HFFc6 (cell line): ENCODE results near the gene PTPRA. TPM values are rescaled to one million over a fixed set of nuclear protein-coding genes. Genes with fewer than 3 reads are reported as not detected.

Source experiments
- DNase-seq: peaks from one replicate; pipeline ENCODE4 v3.0.0-alpha.2; 2018
- H3K27ac Mint-ChIP-seq: 2 replicates; pipeline ENCODE4 v1.8.0; 2020; ENCODE audit warnings: mild to moderate bottlenecking, mixed read lengths
- H3K27me3 Mint-ChIP-seq: 2 replicates; pipeline ENCODE4 v1.8.0; 2021; ENCODE audit warnings: mild to moderate bottlenecking, moderate library complexity, mixed read lengths; ENCODE audit not compliant: insufficient read depth
- H3K36me3 Mint-ChIP-seq: 2 replicates; pipeline ENCODE4 v1.8.0; 2021; ENCODE audit warnings: low read depth, mixed read lengths
- H3K4me1 Mint-ChIP-seq: 2 replicates; pipeline ENCODE4 v1.8.0; 2020; ENCODE audit warnings: low read depth, mixed read lengths
- H3K4me3 Mint-ChIP-seq: 2 replicates; pipeline ENCODE4 v1.8.0; 2020; ENCODE audit warnings: mild to moderate bottlenecking, moderate library complexity, mixed read lengths
- H3K9me3 Mint-ChIP-seq: 2 replicates; pipeline ENCODE4 v1.8.0; 2020; ENCODE audit warnings: mild to moderate bottlenecking, mixed read lengths
- total RNA-seq, 6 experiments: library from RNA; stranded (reverse); fragmentation: NEBNext Ultra II Directional; extraction: Animal tissue kit (Norgen Biotek cat#: 25700); gene quantifications; 2 replicates in 1 of 6; 3 replicates in 5 of 6; pipeline ENCODE4 v1.2.3, GENCODE V29; 2021
- TF ChIP-seq, protein P1 (sequence below): fragments of 200-600 bp; sonication (generic); IDR thresholded peaks from 2 replicates; pipeline ENCODE4 v1.5.0; 2021; ENCODE audit warnings: antibody characterized with exemption, mild to moderate bottlenecking

PTPRA gene
- total RNA-seq, 6 experiments from 2014 or later: 44.3 to 54.4 (median 48.7) TPM

DNA sequence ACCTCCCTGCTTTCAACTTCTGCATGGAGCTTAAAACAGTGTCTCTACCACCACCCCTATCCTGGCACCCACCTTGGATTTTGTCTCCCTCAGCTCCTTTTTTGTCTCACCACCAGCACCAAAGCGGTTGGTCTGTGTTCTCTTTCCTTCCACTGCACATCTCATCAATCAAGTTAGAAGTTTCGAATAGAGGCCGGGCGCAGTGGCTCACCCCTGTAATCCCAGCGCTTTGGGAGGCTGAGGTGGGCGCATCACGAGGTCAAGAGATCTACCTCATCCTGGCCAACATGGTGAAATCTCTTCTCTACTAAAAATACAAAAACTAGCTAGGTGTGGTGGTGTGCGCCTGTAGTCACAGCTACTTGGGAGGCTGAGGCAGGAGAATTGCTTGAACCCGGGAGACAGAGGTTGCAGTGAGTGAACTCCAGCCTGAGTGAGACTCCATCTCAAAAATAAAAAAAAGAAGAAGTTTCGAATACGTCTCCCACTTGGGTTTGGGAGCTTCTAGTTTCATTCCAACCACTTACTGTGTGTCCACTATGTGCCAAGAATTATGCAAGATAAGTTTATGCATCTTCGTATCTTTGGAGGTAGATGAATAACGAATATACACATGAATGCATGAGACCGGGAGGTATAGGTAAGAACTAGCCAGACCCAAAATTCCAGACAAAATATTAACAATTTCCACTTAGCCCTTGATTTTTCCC, 38.7 kb upstream of the PTPRA start:
- peaks cover 20% of the 10 kb centered on the region for H3K36me3 Mint-ChIP-seq
- TF ChIP-seq, protein P1, sequence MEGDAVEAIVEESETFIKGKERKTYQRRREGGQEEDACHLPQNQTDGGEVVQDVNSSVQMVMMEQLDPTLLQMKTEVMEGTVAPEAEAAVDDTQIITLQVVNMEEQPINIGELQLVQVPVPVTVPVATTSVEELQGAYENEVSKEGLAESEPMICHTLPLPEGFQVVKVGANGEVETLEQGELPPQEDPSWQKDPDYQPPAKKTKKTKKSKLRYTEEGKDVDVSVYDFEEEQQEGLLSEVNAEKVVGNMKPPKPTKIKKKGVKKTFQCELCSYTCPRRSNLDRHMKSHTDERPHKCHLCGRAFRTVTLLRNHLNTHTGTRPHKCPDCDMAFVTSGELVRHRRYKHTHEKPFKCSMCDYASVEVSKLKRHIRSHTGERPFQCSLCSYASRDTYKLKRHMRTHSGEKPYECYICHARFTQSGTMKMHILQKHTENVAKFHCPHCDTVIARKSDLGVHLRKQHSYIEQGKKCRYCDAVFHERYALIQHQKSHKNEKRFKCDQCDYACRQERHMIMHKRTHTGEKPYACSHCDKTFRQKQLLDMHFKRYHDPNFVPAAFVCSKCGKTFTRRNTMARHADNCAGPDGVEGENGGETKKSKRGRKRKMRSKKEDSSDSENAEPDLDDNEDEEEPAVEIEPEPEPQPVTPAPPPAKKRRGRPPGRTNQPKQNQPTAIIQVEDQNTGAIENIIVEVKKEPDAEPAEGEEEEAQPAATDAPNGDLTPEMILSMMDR: no peak
- peaks cover 30% of the 10 kb centered on the region for H3K4me1 Mint-ChIP-seq
- no peak overlapping the region for H3K4me3 Mint-ChIP-seq
- H3K27ac Mint-ChIP-seq: no peak overlapping the region
- H3K9me3 Mint-ChIP-seq: no peaks in the 10 kb centered on the region
- H3K27me3 Mint-ChIP-seq: peaks cover 2% of the 10 kb centered on the region; the same call in 1 of the 2 replicates
- DNase-seq: no peak

DNA sequence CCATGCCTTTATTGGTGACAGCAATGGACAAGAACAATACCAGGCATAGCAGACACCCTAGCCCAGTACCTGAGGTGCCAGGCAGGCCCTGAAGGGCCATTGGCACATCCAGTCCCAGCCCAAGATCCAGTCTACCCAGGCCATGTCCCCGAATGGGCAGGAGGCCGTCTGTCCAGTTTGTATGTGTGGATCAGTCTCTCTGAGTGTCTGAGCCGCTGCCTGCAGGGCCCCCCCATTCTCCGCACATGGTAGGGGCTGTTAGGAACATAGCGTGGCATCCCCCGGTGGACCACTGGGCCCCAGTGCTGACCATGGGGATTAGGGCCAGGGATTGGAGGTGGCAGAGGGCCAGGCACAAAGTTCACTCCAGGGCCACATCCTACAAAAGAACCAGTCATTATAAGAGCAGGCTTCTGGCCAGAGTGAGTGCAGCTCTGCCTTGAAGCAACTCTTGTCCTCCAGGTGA, 37.9 kb upstream of the PTPRA start:
- Mint-ChIP-seq H3K9me3 (no peaks in the 10 kb centered on the region), H3K27ac (no peak overlapping the region), H3K4me3 (no peak overlapping the region), H3K36me3 (peaks cover 20% of the 10 kb centered on the region), H3K27me3 (no peaks in the 10 kb centered on the region), H3K4me1 (peaks cover 32% of the 10 kb centered on the region)
- TF ChIP-seq, protein P1: no peak
- no peak for DNase-seq

DNA sequence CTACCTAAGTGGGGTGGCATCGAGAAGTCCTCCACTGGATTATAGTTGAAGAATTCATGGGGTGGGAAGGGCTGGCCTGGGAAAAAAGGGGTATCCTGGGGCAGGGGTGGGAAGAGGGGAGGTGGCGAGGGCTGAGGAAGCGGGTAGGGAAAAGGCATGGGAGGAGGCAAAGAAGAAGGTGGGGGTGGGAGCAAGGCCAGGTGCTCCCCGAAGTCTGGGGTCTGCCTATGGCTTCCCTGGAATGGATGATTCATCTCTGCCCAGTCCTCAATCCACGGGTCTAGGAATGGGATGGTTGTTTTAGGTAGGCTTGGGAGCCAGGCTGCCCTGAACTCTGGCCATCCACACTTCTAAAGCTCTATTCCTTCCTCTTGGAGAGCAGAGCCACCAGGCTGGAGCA, 37.2 kb upstream of the PTPRA start:
- H3K9me3 Mint-ChIP-seq: no peaks in the 10 kb centered on the region
- DNase-seq: no peak
- H3K4me1 Mint-ChIP-seq: peaks cover 32% of the 10 kb centered on the region
- TF ChIP-seq, protein P1: no peak
- peaks cover 20% of the 10 kb centered on the region for H3K36me3 Mint-ChIP-seq
- no peak overlapping the region for H3K4me3 Mint-ChIP-seq
- H3K27ac Mint-ChIP-seq: no peak overlapping the region
- H3K27me3 Mint-ChIP-seq: no peaks in the 10 kb centered on the region

DNA sequence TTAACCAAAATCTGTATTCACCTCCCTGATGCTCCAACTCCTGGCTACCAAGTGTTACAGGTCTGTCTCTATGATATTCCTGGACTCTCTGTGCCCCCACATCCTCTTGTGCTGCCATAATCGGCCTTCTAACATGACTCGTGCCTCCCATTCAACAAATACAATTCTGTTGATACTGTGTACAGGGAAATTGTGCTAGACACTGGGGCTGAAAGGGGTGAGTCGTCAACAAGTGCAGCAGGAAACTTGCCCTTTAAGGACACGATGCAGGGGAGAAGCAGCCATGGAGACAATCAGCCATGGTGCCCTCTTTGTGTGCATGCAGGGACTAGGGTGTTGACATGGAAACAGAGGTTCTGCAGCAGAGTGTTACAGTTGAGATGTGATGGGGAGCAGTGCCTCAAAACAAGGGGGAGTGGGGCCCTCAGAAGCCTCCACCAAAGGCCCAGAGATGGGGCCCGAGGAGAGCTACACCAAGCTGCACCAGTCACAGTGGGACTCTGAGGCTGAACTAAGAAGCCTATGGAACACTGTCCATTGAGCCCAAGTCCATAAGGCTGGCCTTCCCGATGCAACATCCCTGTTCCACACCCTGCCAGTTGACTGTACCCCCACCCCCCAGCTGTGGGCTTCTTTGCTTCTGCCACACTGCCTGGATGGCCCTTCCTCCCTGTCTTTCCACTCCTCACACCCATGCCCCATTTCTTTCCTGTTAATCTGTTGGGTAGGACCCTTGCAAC, 35.9 kb upstream of the PTPRA start:
- Mint-ChIP-seq H3K36me3 (peaks cover 20% of the 10 kb centered on the region), H3K4me3 (no peak overlapping the region), H3K9me3 (no peaks in the 10 kb centered on the region), H3K4me1 (peaks cover 26% of the 10 kb centered on the region), H3K27me3 (no peaks in the 10 kb centered on the region), H3K27ac (no peak overlapping the region)
- TF ChIP-seq, protein P1: no peak
- DNase-seq: no peak

DNA sequence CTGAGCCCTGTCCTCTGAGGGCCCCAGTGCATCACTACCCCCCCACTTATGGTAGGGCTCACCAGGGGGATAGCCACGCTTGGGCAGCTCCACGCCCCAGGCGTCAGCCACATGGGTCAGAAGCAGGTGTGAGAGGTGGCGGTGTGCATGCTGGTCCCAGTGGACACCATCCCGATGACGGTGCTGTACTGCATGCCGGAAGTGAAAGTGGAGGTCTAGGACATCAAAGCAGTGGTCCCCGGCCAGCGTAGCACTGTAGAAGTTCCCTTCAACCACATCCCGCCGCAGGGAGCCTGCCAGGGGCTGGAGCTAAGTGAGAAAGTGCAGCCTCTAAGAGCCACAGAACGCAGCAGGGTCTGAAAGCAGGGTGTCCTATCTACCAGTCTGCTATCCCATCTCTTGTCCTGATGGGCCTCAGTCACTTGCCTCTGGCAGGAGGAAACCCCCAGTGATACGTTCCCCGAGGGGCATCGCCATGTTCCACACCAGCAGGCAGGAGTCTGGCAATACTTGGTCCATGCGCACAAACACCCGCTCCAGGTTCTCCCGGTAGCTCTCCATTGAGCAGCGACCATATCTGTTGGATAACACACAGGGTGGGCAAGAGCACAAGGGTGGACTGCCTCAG, 35.0 kb upstream of the PTPRA start:
- TF ChIP-seq, protein P1: no peak
- Mint-ChIP-seq H3K36me3 (peaks cover 22% of the 10 kb centered on the region), H3K27ac (no peak overlapping the region), H3K4me1 (peaks cover 23% of the 10 kb centered on the region), H3K27me3 (no peaks in the 10 kb centered on the region), H3K9me3 (no peaks in the 10 kb centered on the region), H3K4me3 (no peak overlapping the region)
- no peak for DNase-seq
